HG02870 (cell line): ENCODE measurements around the gene PPM1D.
A peak's percentile ranks its signal among the peaks of the same experiment; 100 is the strongest.

Experiments used
- ATAC-seq: cut with Tn5 transposase; IDR thresholded peaks from one replicate; pipeline ENCODE4 v1.9.1; 2021; ENCODE audit warnings: mild to moderate bottlenecking, moderate library complexity; ENCODE audit not compliant: unreplicated experiment

PPM1D gene

DNA sequence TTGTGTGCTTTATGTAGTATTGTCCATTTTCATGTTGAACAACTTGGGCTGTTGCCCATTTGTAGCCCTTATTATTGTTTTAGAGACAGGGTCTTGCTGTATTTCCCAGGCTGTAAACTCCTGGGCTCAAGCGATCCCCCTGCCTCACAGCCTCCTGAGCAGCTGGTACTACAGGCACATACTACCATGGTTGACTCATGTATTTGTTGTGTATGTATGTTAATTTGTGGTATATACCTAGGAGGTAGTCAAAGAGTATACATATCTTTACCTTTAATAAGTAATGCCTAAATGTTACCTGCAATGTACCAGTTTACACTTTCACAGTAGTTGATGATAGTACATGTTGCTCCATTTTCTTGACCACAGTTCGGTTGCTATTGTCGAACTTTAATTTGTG lies 18.1 kb downstream of the PPM1D start:
- no peak for ATAC-seq

DNA sequence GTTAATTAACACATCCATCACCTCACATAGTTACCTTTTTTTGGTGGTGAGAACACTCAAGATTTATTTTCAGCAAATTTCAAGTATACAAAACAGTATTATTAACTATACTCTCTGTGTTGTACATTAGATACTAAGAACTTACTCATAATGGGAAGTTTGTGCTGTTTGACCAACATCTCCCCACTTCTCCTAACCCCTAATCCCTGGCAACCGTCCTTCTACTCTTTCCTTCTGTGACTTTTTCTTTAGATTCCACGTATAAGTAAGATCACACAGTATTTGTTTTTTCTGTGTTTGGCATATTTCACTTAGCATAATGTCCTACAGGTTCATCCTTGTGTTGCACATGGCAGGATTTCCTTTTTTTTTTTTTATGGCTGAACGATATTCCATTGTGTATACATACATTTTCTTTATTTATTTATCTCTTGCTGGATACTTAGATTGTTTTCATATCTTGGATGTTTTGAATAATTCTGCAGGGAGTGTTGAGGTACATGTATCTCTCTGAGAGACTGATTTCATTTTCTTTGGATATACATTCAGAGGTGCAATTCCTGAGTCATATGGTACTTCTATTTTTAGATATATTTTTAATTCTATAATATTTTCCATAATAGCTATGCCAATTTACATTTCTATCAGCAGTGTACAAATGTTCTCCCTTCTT lies 19.0 kb downstream of the PPM1D start:
- no peak for ATAC-seq

DNA sequence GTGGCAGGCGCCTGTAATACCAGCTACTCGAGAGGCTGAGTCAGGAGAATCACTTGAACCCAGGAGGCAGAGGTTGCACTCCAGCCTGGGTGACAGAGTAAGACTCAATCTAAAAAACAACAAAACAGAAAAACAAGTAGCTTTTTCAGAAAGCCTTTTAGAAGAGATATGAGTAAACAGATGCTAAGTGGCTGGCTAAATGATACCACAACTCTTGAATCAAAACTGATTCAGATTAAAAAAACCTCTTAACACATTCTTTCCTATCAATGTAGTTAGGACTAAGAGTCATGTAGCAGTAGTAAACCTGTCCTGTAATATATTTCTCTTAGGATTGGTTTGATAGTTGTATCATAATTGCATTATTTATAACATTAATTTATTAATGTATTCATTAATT lies 23.0 kb downstream of the PPM1D start:
- ATAC-seq, result no peak

DNA sequence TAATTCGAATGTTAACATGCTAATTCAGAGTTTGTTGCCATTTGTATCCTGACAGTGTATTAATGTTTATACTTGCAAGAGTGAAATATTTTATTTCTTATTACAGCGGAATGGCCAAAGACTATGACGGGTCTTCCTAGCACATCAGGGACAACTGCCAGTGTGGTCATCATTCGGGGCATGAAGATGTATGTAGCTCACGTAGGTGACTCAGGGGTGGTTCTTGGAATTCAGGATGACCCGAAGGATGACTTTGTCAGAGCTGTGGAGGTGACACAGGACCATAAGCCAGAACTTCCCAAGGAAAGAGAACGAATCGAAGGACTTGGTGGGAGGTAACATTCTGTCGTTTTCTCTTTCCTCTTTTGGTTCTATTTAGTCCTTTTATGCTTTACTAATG lies 23.4 kb downstream of the PPM1D start:
- ATAC-seq, result no peak

DNA sequence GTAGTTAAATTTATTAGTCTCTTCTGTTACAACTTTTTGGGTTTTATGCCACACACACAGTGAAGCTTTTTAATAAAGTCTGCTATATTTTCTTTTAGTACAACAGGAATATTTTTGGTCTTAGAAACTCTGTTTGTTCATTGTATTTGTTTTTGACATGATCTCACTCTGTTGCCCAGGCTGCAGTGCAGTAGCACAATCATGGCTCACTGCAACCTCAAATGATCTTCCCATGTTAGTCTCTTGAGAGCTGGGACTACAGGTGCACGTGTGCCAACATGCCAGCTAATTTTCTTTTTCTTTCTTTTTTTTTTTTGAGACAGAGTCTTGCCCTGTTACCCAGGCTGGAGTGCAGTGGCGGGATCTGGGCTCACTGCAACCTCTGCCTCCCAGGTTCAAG lies 27.1 kb downstream of the PPM1D start:
- no peak for ATAC-seq

DNA sequence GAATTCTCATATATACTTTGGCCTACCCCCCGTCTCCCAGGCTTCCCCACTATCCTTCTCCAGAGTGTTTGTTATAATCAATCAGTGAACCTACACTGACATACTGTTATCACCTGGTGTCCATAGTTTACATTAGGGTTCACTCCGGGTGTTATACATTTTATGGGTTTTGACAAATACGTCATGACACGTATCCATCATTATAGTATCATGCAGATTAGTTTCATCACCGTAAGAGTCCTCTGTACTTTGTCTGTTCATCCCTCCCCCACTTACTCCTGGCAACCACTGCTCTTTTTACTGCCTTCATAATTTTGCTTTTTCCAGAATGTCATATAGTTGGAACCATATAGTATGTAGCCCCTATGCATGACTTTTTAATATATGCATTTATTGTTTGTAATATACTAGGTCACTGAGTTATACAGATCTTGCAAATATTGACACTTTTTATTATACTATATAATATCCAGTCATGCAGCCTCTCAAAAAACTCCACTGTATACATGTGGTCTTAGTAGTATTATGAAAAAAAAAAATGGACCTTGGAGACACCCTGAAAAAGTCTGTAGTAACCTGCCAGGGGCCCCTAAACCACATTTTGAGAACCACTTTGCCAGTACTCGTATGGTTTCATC lies 28.4 kb downstream of the PPM1D start:
- no peak for ATAC-seq

DNA sequence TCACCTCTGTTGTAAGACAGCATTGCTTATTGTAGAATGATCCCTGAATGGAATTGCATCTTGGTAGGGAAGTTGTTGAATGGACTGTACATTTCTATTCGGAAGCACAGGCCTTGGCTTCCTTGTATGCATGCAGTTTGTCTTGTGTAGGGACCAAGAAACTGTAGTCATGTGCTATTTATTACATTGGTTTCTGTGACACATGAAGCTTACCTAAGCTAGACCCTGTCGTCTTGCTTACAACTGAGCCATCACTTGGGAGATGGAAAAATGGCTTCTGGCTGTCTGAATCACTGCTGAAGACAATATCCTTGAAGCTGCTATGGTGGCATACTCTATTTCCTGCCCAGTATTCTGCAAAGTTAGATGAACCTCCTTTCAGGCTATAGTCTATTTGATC lies 29.1 kb downstream of the PPM1D start:
- no peak for ATAC-seq

DNA sequence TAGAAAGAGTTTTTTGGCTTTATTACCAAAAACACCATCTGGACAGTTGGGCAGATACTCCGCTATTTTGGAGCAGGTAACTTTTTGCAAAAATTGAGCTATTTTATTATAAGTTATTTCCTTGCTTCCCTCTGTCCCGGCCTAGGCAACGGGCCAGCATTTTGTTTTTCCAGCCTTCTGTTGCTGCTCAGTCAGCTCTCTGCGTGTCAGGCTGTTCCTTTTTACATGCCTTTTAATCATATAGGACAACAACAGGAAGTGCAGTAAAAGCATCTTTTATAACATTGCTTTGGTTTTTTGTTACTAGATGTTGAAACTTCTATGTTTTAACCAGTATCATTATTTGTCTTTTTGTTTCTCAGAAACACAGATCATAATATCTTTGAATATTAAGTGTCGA lies 30.4 kb downstream of the PPM1D start:
- ATAC-seq, result no peak

DNA sequence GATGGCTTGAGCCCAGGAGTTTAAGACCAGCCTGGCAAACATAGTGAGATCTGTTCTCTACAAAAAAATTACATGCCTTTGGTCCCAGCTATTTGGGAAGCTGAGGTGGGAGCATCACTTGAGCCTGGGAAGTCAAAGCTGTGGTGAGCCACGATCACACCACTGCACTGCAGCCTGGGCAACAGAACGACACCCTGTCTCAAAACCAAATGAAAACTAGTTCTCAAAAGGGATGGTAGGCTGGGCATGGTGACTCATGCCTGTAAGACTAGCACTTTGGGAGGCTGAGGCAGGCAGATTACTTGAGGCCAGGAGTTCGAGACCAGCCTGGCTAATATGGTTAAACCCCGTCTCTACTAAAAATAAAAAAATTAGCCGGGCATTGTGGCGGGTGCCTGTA lies 31.1 kb downstream of the PPM1D start:
- no peak for ATAC-seq

DNA sequence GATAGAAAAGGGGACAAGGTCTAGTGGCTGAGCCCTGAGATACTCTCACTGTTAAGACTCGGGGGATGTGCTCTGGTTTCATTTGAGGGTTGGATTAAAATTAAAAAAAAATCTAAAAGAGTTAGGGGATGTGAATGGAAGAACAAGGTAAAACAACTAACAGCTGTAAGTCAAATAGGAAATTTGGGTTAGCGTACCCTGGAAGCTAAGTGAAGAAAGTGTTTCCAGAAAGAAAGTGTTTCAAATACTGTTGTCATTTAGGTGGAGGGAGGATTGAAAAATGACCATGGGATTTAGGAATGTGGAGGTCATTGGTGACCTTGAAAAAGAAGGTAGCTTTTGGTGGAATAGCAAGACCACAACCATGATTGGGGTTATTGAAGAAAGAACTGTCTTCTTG lies 37.7 kb downstream of the PPM1D start:
- ATAC-seq, result no peak

DNA sequence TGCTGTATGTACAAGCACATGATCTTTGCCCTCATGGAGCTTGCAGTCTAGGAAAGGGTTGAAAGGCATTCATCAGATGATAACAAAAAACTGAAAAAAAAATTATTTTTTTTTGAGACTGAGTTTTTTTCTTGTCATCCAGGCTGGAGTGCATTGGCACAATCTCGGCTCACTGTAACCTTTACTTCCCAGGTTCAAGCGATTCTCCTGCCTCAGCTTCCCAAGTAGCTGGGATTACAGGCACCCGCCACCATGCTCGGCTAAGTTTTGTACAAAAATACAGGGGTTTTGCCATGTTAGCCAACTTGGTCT lies 39.0 kb downstream of the PPM1D start:
- no peak for ATAC-seq

DNA sequence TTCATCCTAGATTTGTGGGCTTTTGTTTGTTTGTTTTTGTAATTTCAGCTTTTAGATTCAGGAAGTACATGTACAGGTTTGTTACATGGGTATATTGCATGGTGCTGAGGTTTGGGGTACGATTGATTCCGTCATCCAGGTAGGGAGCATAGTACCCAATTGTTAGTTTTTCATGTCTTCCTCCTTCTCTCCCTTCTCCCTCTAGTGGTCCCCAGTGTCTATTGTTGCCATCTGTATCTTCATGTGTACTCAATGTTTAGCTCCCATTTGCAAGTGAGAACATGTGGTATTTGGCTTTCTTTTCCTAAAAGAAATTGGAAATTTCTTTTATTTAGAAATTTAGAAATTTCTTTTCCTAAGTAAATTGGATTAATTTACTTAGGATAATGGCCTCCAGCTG lies 40.5 kb downstream of the PPM1D start:
- no peak for ATAC-seq

DNA sequence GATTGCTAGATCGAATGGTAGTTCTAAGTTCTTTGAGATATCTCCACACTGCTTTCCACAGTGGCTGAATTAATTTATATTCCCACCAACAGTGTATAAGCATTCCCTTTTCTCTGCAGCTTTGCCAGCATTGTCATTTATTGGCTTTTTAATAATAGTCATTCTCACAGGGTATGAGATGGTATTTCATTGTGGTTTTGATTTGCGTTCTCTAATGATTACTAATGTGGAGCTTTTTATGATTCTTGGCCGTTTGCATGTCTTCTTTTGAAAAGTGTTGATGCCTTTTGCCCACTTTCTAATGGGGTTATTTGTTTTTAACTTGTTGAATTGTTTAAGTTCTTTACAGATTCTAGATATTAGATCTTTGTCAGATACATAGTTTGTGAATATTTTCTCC lies 41.1 kb downstream of the PPM1D start:
- ATAC-seq, result no peak

DNA sequence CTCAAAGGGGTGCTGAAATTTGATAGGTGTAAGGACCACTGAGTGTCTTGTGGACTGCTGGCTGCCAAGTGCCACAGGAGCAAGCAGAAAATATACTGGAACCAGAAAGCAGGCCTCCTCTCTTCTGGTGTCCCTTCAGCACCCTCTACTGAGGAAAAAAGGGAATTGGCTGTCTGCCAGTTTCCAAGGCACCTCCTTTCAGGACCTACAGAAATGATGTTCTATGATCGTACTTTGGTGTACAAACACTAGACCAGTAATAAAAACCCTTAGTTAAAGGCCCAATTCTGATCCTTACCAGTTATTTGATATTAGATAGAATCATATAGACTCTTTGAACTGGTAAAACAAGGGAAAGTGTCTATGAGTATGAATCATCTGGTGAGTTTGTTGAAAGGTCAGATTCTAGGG lies 41.8 kb downstream of the PPM1D start:
- ATAC-seq, result no peak

DNA sequence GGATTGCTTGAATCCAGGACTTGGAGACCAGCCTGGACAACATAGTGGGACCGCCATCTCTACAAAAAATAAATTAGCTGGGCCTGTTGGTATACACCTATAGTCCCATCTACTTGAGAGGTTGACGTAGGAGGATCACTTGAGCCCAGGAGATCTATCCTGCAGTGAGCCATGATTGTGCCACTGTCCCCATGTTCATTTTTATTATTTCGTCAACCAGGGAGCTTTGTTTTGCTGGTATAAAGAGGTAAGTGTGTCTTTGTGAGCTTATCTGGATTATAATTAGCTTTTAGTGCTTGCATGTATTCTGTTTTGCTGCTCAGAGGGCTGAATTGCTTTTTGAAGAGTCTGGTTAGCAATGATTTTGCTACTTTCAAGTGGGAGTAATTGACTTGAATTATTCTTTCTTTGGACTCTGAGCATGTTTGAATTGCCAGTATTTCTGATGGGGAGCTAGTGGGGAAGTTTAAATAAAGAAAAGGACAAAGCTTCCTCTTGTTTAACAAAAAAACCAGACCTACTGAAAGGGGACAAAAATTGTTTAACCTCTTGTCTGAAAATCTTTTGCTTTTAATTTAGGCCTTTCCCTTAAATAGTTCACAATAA lies 46.0 kb downstream of the PPM1D start:
- ATAC-seq, result no peak

DNA sequence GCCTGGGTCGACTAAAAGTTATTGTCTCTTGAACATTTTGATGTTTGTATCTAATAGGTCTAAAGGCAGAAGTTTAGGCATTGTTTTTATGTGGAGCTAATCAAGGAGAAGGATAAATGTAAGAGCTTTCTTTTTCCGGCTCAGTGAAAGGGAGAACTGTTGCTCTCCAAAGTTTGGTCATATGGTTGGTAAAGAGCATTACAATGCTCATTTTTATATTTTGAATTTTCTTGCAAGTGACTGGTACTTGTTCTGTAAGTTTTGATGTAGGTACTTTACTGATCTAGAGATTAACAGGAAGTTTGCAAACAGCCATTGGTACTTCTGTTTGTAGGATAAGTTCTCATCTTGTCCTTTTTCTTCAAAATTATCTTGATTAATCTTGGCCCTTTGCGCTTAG lies 46.7 kb downstream of the PPM1D start:
- ATAC-seq, result no peak

DNA sequence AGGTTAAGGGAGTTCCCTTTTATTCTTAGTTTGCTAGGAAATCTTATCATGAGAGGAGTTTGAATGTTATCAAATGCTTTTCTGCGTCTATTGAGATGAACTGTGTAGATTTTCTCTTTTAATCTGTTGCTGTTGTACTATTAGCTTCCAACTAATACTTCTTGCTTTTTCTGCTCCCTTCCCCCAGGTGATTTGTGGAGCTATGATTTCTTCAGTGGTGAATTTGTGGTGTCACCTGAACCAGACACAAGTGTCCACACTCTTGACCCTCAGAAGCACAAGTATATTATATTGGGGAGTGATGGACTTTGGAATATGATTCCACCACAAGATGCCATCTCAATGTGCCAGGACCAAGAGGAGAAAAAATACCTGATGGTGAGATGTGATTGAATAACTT lies 47.7 kb downstream of the PPM1D start:
- ATAC-seq, result no peak

DNA sequence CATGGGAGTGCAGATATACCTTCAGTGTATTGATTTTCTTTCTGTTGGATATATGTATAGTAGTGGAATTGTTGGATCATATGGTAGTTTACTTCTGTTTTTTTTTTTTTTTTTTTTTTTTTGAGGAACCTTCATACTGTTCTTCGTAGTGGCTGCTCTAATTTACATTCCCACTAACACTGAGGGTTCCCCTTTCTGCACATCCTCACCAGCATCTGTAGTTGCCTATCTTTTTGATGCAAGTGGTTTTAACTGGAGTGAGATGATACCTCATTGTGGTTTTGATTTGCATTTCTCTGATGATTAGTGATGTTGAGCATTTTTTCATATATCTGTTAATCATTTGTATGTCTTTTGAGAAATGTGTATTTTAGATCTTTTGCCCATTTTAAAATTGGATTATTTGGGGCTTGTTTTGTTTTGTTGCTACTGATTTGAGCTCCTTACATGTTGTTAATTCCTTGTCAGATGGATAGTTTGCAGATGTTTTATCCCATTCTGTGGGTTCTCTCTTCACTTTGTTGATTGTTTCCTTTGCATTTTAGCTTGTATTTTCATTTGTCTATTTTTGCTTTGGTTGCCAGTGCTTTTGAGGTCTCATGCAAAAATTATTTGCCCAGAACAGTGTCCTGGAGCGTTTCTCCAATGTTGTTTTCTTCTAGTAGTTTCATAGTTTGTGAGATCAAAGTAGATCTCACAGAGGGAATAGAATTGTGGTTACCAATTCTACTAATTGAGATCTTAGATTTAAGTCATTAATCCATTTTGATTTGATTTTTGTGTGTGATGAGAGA lies 52.7 kb downstream of the PPM1D start:
- ATAC-seq, result peak; percentile 98

DNA sequence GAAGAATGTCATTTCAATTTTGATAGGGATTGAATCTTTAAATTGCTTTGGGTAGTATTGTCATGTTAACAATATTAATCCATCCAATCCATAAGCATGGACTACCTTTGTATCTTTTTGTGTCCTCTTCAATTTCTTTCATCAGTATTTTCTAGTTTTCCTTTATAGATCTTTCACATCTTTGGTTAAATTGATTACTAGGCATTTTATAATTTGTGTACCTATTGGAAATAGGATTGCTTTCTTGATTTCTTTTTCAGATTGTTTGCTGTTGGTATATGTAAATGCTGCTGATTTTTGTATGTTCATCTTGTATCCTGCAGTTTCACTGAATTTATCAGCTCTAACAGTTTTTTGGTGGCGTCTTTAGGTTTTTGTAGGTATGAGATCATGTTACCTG lies 53.6 kb downstream of the PPM1D start:
- ATAC-seq, result no peak

DNA sequence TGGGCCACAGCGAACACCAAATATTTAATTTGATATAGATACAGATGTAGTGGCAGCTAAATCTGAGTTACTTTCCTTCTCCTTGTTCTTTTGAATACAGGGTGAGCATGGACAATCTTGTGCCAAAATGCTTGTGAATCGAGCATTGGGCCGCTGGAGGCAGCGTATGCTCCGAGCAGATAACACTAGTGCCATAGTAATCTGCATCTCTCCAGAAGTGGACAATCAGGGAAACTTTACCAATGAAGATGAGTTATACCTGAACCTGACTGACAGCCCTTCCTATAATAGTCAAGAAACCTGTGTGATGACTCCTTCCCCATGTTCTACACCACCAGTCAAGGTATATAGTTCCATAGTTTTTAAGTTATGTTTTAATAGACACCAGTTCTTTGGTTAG lies 56.5 kb downstream of the PPM1D start:
- no peak for ATAC-seq

DNA sequence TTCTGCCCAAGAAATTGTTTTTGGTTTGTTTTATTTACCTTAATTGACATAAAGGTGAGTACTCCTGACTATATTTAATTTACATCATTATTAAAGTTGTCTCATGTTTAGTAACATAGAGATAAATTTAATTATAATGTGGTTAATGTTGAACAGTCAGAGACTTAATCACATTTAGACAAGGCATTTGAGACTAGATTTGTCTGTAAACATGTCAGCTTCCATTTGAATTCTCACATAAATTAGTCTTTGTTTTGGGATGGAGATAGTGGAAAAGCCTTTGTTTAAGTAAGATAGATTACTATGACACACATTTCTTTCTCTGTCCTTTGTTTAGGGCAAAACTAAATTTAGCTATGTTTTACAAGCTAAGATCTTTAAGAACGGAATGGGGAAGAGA lies 59.2 kb downstream of the PPM1D start:
- ATAC-seq, result no peak

DNA sequence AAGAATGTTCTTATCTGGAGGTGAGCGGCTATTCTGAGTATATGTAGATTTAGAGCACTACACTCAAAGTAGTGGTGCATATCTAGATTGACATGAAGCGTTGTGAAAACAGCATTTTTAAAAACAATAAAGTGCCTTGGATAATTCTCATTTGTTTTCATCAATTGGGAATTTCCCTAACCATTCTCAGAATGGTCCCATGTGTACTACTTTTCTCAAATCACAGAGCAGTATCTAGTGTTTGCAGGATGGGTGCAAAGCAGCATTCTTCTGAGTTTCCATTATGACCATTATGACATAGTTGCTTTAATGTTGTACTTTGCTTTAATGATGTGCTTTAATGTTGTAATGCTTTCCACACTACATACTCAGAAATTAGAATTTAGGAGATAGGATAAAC lies 61.5 kb downstream of the PPM1D start:
- ATAC-seq, result no peak
